OCI-M2 (cell line): Measurements from ENCODE around the gene NOP9.

ENCODE experiments used
- DNase-seq: peaks from one replicate; lab custom pipeline; 2025; ENCODE audit not compliant: unreplicated experiment; lab: John Stamatoyannopoulos, UW

The NOP9 gene

DNA sequence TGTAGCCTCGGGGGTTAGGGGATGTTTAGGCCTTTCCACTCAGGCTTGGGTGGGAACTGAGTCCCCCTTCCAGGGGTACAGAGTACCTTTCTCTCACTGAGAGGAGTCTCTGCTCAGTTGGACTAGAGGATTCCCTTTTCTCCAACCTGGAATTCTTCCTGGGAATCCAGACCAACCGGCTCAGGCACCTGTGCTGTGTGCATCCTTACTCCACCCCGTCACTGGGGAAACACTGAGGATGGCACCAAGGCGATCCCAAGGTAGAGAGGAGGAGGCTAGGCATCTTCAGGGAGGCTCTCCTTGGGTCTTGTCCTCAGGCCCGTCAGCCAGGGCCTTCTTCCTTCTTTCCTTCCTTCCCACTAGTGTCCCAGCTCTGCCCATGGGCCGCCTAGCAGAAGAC is 35.8 kb upstream of the NOP9 start:
- DNase-seq: no peak

DNA sequence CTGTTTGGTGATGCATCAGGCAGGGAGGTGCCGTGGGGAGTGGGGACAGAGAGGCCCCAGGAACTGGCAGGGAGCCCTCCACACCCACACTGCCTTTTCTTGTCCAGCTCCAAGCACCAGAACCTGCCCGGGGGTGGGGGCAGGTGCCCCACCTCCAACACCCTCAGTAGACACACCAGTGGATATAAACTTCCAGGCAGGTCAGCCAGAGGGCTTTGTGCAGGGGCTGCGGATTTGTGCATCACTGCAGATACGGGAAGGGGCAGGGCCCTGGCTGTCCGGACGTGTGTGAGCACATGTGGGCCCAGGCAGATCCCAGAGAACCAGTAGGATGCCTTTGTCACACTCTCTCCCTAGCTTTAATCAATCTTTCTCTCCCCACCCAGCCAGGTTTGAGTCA is 35.4 kb upstream of the NOP9 start:
- no peak for DNase-seq

DNA sequence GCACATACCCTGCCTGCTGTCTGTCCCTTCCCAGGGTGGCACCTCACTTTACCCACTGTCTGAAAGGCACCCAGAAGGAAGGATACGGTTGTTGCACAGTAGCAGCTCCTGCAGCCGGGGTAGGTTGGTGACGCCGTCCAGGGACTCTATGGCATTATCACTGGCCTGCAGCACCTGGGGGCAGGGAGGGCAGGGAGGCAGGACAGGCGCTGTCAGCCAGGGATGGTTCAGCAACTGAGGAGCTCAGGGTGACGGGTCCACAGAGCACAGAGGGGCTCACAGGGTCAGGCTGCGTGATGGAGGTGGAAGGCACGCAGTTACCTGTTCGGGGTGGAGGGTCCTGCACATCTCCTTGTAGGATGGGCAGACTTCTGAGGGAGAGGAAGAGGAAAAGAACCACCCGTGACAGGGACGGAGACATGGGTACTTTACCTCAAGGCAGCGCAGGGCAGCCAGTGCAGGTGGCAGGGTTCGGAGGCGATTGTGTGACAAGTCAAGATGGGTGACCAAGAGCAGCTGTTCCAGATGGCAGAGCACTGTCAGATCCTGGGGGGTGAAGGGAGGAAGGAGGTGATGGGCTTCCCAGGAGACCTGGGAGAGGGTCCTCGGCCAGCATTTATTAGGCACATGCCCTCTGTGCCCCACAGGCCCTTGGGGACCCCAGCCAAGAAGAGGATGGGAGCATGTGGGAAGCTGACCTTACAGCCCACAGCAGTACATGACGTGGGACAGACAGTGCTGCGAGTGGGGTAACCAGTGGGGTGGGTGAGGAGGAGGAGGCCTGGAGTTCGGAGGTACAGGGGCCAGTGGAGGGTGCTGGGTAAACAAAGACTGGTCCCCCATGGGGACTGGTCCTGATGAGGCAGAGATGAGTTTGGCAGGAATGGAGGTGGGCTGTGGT is 33.1 kb upstream of the NOP9 start:
- no peak for DNase-seq

DNA sequence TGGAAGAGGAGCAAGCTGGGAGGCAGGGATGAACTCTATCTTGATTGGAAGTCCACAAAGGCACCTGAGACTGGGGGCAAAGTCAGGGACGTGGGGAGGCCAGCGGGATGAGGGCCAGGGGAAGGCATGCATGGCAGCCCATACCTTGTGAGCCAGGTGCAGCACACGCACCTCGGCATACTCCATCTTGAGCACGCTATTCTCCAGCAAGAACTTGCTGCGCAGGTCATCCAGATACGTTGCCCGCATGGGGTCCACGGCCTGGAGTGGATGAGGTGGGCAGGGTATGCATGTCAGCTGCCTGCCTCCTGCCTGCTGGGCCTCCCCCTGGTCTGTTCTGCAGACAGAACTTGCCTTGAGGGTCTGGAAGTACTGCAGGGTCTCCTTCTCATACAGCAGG is 32.1 kb upstream of the NOP9 start:
- DNase-seq: no peak

DNA sequence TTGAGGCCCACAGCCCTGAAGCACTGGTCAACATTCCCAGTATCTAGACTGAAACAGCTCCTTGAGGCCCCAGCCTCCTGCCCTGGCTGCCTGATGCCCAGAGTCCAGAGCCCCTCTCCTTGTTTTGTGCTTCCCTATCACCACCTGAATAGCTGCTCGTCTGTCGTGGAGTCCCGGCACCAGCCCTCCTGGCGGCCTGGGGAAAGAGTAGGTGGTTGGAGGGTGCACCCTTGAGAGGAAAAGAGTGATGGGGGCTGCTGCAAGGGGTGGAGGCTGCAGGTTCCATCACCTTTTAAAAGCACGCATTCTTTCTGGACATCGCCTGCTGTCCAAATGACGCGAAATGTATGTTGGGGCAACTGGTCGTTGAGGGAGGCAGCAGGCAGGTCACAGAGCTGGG is 31.4 kb upstream of the NOP9 start:
- DNase-seq: no peak

DNA sequence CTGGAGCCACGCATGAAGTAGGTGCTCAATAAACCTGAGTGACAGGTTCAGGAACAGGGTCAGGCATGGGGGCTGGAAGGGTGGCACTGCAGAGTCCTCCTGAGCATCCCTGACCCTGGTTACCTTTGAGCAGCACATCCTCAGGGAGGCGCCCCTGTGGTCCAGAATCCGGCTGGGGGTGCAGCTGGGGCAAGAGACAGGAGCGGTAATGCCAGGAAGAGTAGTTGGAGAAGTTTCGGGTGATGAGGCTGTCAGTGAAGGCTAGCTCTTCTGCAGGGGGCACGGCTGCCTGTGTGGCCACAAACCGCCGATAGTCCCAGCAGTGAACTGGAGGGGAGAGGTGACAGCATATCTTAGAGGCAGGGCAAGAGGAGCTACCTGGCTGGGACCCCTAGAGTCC is 30.3 kb upstream of the NOP9 start:
- no peak for DNase-seq

DNA sequence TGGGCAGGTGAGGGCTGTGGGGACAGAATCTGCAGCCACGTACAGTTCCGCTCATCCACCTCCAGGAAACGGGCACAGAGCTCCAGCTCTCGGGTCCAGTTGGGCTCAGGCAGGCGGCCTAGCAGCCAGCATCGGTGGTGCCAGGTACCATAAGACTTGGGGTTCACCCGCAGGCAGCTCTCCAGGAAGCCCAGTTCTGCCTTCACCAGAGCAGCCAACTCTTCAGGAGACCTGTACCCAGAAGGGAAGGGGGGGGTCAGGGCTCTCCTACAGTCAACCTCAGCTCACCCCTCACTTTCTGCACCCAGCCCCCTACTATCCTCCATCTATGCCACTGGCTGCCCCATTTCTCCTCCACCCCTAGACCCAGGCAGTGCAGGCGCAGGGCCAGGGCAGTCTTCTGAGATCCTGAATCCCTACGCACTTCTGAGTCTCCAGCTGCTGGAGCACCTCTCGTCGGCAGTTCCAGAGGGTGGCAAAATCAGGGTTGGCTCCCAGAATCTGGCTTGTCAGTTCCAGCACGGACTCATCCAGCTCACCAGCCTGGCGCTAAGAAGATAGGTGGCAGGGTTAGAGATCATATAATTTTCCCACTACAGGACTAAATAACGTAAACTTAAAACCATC is 29.6 kb upstream of the NOP9 start:
- no peak for DNase-seq

DNA sequence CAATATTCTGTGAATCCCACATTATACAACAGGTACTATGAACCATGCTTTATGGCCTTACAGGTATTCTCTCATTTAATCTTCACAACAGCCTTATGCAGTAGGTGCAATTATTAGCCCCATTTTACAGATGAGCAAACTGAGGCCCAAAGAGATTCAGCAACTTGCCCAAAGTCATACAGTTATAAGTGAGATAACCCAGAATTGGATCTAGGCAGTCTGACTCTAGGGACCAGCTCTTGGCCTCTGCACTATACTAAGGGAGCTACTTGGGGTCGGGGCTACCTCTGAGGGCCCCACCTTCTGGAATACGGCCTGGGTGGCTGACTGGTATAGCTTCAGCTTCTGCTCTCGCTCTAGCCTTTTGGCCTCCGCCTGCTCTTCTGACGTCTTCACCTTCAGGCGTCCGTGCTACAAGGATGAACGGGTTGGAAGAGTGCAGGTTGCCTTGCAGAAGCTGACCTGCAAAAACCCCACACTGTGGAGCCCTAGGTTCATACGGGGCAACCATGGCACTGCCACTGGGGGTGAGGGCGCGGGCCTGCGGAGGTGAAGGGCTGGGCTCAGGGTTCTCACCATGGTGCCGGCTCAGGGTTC is 29.0 kb upstream of the NOP9 start:
- DNase-seq: no peak

DNA sequence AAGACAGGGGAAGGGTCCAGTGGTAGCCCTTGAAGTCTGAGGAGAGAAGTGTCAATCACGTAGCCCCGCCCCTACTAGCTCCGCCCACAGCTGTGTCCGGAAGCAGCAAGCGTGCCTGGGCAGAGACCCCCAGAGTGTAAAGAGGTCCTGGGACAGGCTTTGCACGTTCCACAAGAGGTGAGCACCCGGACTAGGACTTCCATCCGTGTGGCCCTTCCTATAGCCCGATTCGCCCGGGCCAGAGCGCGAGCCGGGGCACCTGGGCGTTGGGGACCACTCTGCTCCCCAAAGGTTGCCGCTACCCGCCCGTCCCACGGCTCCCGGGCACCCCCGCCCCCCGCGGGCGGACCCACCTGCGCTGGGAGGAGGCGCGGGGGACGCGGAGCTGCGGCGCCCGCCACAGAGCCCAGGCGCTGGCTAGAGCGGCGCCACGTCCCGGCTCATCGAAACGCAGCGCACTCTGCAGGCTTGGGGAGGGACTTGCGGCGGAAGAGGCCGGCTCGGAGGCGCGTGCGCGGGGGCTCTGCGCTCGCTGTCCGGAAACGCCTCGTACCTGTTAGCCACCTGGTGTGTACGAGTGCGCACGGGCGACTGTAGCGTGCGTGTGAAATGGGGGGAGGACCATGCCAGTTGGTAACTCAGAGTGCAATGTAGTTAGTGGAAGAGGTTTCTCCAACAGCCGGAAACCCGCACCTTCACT is 28.4 kb upstream of the NOP9 start, which contains the start of gene RABGGTA:
RABGGTA (minus strand) TSS at position 464 of the 700 bp plus-strand sequence. CDS start 482 bp downstream, outside the sequence.
- peak; percentile 78 for DNase-seq

DNA sequence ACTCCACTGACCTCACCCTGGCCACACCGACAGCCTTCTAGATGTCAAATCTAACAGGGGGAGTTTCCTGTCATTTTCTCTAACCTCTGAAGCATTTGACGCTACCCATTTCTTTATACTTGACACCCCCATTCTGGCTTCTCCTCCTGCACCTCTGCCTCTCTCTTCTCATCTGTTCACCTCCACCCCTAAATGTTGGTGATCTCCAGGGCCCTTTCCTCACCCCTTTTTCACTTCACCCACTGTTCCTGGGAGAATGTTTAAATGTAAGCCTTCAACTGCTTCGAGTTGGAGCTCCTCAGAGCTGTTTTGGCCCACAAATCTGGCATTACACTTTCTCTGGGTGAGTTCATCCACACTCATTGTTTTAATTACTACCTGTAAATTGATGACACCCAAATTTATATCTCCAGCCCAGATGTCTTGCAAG is 27.8 kb upstream of the NOP9 start:
- DNase-seq: no peak

DNA sequence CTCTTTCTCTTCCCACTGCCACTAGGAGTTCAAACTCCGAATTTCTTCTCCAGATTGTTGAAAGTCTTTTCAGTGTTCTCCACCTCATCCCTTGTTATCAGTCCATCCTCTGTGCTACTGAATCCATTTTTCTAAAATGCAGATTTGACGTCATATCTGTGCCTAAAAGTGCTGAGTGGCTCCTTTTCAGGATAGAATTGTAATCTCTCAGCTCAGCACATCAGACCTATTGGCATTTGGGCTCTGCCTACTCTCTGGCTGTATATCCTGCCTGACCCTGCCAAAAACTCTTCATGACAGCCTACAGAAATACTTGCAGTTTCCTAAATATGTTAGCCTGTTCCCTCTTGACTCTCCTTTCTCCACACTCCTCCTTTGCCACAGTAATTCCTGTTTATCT is 27.2 kb upstream of the NOP9 start:
- no peak for DNase-seq

DNA sequence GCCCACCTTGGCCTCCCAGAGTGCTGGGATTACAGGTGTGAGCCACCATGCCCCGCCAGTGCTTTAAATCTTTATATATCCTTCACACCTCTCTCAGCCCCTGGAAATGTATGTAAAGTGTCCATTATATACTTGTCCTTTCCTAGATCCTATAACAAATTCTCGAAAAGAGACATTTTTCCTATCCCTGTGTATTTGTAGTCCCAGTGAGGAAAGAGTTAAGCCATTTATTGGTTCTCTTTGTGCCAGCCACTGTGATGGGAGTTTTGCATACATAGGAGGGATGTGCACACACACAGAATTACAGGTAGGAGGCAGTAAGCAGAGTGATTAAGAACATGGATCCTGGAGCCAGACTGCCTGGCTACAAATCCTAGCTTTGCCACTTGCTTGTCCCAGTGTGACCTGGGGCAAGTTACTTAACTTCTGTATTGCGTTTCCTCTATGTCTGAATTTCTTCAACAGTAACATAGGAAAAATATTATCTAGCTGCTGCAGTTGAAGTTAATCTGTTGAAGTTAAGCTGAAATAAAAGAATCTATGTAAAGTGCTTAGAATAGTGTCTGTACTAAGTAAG is 26.1 kb upstream of the NOP9 start:
- DNase-seq: no peak

DNA sequence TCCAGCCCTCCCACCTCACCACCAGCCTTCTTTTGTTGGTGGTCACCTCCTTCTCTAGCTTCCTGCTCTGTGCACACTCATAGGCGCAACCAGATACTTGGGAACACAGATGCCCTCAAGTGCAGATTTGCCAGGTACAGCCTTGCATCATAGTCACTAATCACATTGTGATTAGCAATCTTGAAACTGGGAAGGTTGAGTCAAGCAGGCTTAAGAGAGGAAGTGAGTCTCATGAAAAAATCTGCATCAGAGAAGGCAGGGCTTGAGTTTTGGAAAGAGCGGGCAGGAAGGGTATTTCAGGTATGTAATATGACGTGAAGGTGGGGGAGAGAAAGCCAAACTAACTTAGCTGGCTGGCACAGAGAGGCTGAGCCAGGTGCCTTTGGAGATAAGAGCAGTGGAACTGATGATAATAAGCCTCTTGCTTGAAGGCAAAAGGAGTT is 25.5 kb upstream of the NOP9 start:
- DNase-seq: no peak

DNA sequence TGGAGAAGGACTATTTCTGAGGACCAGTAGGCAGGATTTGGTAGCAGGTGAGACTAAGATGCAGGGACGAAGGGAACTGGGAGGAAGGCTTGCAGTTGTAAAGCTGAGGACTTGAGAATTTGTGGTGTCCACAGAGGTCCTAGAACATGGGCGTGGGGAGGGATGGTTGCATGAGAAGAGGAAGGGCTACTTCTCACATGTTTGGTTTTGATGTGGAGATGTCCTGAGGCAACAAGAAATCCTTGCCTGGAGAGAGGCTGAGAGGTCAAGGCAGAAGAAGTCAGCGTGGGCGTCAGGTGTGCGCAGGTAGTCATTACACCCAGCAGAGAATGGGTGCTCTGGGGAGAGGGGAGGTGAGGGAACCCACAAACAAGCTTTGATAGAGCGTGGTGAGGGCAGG is 22.6 kb upstream of the NOP9 start:
- no peak for DNase-seq

DNA sequence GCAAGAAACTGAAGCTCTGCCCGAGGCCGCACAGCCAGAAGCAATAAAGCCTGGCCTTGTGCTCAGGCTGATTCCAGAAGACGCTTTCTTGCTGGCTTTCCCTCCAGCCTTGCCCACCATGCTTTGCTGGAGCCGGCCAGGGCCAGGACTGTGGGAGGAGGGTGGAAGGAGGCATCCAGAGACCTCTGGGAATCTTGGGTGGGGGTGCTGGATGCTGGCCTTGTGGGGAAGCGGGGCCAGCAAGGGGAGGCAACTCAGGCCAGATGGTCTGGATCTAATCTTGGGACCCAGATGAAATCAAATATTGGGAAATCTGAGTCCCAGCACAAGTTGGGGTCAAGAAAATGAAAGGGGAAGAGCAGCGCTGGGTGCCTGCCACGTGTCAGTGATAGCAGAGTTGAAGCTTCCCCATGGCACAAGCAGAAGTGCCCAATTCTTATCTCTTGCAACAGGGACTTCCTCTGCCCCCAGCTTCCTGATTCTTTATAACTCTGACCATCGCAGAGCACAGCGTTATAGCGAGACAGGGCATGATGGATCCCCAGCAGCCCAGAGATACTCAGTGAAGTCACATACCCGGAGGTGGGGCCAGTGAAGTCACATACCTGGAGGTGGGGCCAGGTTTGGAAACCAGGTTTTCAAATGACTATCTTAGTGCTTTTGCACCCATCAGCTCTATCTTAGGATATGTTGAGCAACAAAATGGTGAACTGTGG is 21.9 kb upstream of the NOP9 start:
- DNase-seq: no peak

DNA sequence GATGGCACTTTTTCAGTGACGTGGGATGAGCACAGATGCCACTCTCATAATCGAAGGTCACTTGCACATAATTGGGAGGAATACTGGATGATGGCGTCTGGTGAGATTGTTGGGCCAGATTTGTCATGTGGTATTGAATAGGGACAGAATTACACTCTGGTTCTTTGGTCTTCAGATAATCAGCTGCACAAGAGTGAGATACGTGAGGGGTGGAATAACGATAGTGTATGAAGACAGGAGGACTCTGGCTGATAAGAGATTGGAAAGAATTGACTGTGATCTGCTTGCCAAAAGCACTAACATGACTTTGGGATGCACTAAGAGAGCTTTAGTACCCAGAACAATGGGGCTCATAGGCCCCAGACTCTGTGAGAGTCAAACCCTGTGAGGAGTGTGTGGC is 21.2 kb upstream of the NOP9 start:
- DNase-seq: no peak

DNA sequence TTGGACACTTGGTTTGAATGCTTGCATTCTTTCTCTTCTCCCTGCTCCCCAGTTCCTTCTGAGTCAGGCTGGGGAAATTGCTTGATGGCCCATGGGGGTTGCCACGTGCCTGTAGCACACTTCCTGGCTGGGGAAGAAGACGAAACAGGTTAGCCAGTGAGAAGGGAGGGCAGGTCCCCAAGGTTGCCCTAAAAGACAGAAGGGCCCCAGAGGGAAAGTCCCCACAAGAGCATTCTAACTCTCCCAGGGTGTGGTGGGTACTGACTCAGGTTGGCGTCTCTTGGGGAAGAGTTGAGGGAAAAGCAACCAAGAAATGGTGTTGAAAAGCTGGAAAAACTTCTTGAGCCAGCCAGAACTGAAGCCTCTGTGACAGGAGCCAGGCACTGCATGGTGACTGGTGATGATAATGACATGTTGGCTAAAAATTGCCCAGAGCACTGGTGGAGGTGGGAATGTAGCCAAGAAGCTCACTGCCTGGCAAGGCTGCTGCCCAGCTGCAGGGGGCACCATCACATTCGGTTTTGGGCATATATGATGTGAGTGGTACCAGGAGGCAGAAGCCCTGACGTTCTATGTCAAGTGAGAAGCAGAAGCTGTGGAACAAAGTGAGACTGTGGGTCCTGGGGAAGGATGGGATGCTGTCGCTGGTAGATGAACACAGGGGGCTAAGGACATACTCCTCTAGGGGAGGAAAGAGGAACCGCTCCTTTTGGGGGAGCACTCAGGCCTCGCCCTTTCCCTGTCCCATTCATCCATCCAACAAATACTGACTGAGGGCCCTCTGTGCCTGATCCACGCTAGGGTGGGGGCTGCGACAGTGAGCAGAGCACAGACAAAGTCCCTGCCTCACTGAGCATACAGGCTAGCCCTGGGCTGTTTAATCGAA is 20.1 kb upstream of the NOP9 start:
- no peak for DNase-seq

DNA sequence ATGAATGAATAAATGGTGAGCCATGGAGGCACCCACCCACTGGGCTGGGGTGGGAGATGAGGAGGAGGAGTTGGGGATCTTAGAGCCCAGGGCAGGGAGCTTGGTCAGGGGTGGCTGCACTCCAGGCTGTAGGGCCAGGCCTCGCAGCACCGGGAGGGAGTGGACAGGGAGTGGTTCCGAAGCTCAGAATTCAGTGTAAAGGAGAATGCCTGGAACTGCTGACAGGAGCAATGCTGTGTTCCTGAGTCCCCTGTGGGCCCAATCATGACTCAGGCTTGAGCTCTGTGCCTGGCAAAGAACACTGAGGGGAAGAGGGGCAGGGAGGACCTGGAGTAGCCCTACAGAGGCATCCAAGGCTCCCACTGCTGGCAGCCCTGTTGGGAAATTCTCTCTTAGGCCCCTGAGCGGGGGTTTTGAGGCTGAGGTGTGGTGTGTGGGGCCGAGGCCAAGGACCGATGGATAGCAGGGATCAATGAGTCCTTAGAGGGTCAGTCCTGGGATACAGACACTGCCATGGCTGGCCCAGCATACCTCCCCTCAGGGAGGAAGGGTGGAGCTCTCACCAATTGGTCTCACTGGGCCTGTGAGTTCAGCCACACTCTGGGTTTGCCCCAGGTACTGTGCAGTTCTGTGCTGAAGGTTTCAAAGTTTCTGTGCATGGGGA is 18.7 kb upstream of the NOP9 start:
- DNase-seq: no peak

DNA sequence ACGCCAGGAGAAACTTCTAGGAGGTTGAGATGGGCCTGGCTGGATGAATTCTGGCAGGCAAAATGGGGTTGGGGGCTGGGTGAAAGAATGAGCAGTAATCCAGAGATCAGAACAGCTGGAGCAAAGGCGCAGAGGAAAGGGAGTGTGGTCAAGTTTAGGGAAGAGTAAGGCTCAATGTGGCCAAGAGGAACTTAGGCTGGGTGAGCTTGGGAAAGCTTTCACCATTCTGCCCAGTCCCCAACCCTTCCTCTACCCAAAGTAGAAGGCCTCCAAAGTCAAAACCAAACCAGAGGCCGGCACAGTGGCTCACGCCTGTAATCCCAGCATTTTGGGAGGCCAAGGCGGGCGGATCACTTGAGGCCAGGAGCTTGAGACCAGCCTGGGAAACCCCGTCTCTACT is 18.0 kb upstream of the NOP9 start:
- DNase-seq: no peak
